ENCODE data around the gene LZTS2. TPM values are rescaled to one million over a fixed set of nuclear protein-coding genes. Genes with fewer than 3 reads are reported as not detected.

Gene LZTS2
- total RNA-seq, 1 experiment from 2014 or later: 176 TPM

- DNase-seq (ENCODE audit: low read depth): peak; percentile 97
Observed at GRCh38 chr10:101012525-101013364, 13.1 kb downstream of the LZTS2 start.

- no peak for DNase-seq (ENCODE audit: low read depth)
Observed at GRCh38 chr10:101013365-101013825, 13.8 kb downstream of the LZTS2 start.

GRCh38 chr10:101014230-101014884 is 14.7 kb downstream of the LZTS2 start:
- DNase-seq (ENCODE audit: low read depth): peak; percentile 66

GRCh38 chr10:101014966-101015581 is 15.5 kb downstream of the LZTS2 start:
- peak; percentile 99 for DNase-seq (ENCODE audit: low read depth)

- no peak for DNase-seq (ENCODE audit: low read depth)
Observed at GRCh38 chr10:101015582-101015973, 16.0 kb downstream of the LZTS2 start.

- no peak for DNase-seq (ENCODE audit: low read depth)
Observed at GRCh38 chr10:101016814-101017213, 17.2 kb downstream of the LZTS2 start.

GRCh38 chr10:101018118-101018599 is 18.6 kb downstream of the LZTS2 start:
- DNase-seq (ENCODE audit: low read depth): no peak

- peak; percentile 86 for DNase-seq (ENCODE audit: low read depth)
Observed at GRCh38 chr10:101018600-101019439, 19.2 kb downstream of the LZTS2 start.

GRCh38 chr10:101019440-101019703 is 19.8 kb downstream of the LZTS2 start:
- no peak for DNase-seq (ENCODE audit: low read depth)

- DNase-seq (ENCODE audit: low read depth): no peak
Observed at GRCh38 chr10:101020427-101021075, 20.9 kb downstream of the LZTS2 start.

GRCh38 chr10:101021239-101021638 is 21.6 kb downstream of the LZTS2 start:
- DNase-seq (ENCODE audit: low read depth): no peak

GRCh38 chr10:101021692-101022251 is 22.2 kb downstream of the LZTS2 start:
- no peak for DNase-seq (ENCODE audit: low read depth)

GRCh38 chr10:101022967-101023705 is 23.5 kb downstream of the LZTS2 start:
- no peak for DNase-seq (ENCODE audit: low read depth)

- DNase-seq (ENCODE audit: low read depth): no peak
Observed at GRCh38 chr10:101027106-101027720, 27.6 kb downstream of the LZTS2 start.

GRCh38 chr10:101028446-101029337 is 29.1 kb downstream of the LZTS2 start:
- peak; percentile 64 for DNase-seq (ENCODE audit: low read depth)

GRCh38 chr10:101029520-101030295 is 30.1 kb downstream of the LZTS2 start:
- no peak for DNase-seq (ENCODE audit: low read depth)

- DNase-seq (ENCODE audit: low read depth): no peak
Observed at GRCh38 chr10:101030496-101031127, 31.0 kb downstream of the LZTS2 start.

Data from LHCN-M2 (cell line).